GM12892 (cell line): Measurements from ENCODE around the gene TMEM151A.
"Not testable (repeated sequence)": the region's sequence is repeated elsewhere in the genome, so short reads cannot be mapped to it uniquely, and the experiment has no call there.

Experiments used
- DNase-seq: peaks from one replicate; pipeline ENCODE4 v3.0.0; 2011; ENCODE audit not compliant: insufficient read length
- FAIRE-seq: peaks from 2 replicates; lab custom pipeline; 2011; peaks lifted over from hg19 to GRCh38; lab: Jason Lieb, UNC
- POLR2A ChIP-seq: IDR thresholded peaks from 2 replicates; pipeline ENCODE4 v1.6.1; 2011; ENCODE audit warnings: low read depth, low read length, control low read depth
- POLR2AphosphoS5 ChIP-seq: IDR thresholded peaks from 2 replicates; pipeline ENCODE4 v1.6.1; 2011; ENCODE audit warnings: low read depth, low read length, control low read depth
- TAF1 ChIP-seq: IDR thresholded peaks from 2 replicates; pipeline ENCODE4 v1.6.1; 2011; ENCODE audit warnings: low read depth, mild to moderate bottlenecking, control low read depth, low read length, borderline replicate concordance

Gene TMEM151A

DNA sequence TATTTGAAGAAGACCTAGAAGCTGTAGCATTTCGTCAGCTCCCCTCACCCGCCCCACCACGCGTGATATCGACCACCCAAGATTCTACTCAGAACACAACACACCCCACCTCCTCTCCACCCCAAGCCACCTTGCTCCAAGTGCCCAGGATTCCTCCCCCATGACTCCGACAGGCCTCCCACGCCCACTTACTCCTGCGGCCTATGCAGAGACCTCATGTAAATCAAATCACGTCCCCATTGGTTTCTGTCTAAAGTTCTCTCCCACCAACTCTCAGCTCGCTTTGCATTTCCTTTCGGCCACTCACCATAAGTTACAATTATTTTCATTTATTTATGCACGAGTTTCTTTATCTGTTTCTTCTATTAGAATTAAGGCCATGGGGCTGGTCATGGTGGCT is 11.0 kb downstream of the TMEM151A start:
- TF ChIP-seq POLR2A = no peak
- DNase-seq (no peak), FAIRE-seq (no peak)

DNA sequence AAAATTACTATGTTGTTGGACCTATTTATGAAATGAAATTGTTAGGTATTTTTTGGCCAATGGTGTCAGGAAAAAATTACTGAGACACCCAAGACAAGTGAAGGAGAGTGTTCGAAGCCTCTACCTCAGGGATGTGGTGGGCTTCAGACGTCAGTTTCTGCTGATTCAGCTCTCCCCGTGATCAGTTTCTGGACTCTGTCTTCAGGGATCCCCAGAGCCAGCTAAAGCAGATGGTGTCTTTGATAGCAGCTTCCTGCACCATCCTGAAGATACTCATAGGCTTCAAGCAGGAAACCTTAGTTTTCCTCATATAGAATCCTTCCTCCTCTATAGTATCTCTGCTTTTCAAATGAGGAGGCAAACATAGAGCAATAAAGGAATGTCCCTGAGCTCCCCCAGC is 17.8 kb downstream of the TMEM151A start:
- no peak for DNase-seq
- no peak for TF ChIP-seq POLR2AphosphoS5
- TF ChIP-seq TAF1 = no peak
- no peak for TF ChIP-seq POLR2A
- FAIRE-seq = no peak

- FAIRE-seq (no peak), DNase-seq (no peak)
- TF ChIP-seq POLR2A = no peak
- TF ChIP-seq TAF1 = no peak
- TF ChIP-seq POLR2AphosphoS5 = no peak
Observed at GRCh38 chr11:66310324-66310723, 18.6 kb downstream of the TMEM151A start.

DNA sequence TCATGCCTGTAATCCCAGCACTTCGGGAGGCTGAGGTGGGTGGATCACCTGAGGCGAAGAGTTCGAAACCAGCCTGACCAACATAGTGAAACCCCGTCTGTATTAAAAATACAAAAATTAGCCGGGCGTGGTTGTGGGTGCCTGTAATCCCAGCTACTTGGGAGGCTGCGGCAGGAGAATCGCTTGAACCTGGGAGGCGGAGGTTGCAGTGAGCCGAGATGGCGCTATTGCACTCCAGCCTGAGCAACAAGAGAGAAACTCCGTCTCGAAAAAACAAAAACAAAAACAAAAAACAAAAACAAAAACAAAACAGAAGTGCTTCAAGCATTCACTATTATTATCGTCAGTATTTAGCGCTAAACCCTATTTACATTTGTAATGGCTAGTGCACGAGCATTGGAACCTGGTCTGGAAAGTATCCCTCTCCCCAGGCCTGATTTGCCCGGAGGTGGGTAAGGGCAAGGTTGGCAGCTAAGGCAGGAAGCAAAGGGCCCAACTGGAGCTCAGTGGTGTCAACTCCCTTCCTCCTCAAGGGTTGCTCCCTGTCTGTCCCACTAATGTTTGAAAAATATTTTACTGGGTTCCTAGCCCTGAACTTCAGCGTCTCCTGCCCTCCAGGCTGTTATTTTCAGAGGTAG is 19.2 kb downstream of the TMEM151A start:
- not testable (repeated sequence) for DNase-seq, FAIRE-seq

GRCh38 chr11:66311470-66311964 is 19.8 kb downstream of the TMEM151A start:
- no peak for TF ChIP-seq TAF1
- TF ChIP-seq POLR2A = no peak
- TF ChIP-seq POLR2AphosphoS5 = no peak
- no peak for FAIRE-seq
- DNase-seq = no peak

GRCh38 chr11:66311965-66312548 is 20.4 kb downstream of the TMEM151A start:
- DNase-seq (peak; percentile 93), FAIRE-seq (peak; percentile 99)
- TF ChIP-seq POLR2A (no peak), TAF1 (no peak), POLR2AphosphoS5 (no peak)

GRCh38 chr11:66312549-66313320 is 21.0 kb downstream of the TMEM151A start:
- no peak for TF ChIP-seq POLR2A
- no peak for TF ChIP-seq TAF1
- TF ChIP-seq POLR2AphosphoS5 = no peak
- FAIRE-seq = no peak

DNA sequence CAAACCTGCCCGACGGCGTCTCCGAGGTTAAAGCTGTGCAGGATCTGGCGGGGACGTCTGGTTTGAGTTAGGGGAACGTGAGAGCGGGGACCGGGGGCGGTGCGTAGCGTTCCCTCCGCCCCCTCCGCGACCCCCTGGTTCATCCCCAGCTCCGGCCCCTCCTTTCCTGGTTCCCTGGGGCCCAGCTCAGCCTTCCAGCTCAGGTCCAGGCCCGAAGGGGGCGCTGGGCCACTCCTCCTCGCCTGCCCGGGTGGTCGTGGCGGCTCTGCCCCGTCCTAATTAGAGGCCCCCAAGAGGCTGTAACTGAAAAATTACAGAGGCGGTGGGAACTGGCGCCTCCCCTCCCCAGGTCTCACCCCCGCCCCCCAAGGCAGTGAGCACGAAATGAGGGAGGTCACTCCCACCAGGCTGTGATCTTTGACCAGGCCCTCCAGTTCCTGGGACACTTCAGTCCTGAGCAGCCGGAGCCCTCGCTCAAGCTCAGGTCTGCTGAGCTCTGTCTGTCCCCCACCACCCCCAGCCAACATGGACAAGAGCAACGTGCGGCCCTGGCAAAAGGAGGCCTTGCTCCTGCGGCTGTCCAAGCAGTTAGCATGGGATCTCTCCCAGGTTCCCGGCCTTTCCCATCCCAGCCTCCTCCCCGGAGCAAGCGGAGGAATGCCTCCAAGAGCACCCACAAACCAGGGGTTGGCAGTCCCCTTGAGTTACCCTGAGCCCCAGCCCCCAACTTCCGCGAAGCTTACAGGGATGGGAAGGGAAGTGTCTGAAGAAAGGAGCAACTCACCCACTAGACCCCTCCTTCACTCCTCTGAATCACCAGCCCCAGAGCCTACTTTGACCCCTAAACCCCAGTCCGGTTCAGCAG is 21.9 kb downstream of the TMEM151A start:
- TF ChIP-seq POLR2A = no peak
- no peak for TF ChIP-seq TAF1
- TF ChIP-seq POLR2AphosphoS5 = no peak
- DNase-seq (no peak), FAIRE-seq (no peak)

More at GRCh38 chr11:66312549-66313320, 21.0 kb downstream of the TMEM151A start:
- DNase-seq = peak; percentile 97

GRCh38 chr11:66314186-66314501 is 22.4 kb downstream of the TMEM151A start:
- no peak for TF ChIP-seq POLR2AphosphoS5
- TF ChIP-seq POLR2A = no peak
- no peak for TF ChIP-seq TAF1
- FAIRE-seq = no peak
- DNase-seq = no peak

DNA sequence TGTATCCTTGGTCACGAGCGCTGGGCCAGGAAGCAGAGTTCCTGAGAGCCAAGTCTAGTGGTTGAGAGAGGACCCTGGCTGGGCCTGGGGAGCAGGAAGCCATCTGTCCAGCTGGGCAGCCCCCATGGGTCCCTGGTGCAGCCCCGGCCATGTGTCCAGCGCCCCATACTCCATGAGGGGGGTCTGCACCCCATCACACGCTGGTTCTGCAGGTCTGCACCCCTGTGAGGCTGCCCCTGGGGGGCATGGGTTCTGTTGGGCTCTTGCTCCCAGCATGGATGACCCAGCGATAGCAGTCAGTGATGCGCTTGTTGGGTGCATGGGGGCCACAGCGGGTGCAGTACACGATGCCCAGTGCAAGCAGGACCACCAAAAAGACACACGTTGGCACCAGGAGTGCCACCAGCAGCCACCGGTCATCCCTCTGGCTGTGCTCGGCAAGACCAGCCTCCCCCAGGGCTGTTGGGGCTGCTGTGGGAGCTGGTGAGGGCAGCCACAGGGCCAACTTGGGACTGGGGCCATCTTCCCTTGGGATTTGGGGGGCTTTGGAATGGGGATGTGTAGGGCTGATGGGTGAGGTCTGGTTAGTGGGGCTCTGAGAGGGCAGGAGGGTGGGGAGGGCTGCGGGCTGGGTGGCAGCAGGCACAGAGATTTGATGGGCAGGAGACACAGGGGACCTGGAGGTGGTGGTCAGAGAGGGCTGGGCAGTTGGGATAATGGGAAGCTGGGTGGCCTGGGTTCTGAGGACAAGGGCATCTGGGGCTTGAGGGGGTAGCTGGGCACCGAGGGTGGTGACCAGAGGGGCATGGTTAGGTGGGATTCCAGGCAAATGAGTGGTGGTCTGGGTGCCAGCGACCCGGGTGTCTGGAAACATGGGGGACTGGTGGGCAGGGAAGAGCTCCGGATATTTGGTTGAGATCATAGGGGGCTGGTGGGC is 23.1 kb downstream of the TMEM151A start:
- FAIRE-seq (no peak), DNase-seq (no peak)
- no peak for TF ChIP-seq TAF1
- no peak for TF ChIP-seq POLR2A
- TF ChIP-seq POLR2AphosphoS5 = no peak
